NCI-H510A (cell line): ENCODE data around the gene OXT.

Source experiments
- DNase-seq: peaks from one replicate; lab custom pipeline; 2025; lab: John Stamatoyannopoulos, UW

Gene OXT

GRCh38 chr20:3109350-3110302 lies 38.2 kb downstream of the OXT start:
- DNase-seq: no peak

- DNase-seq: no peak
Observed at GRCh38 chr20:3111507-3111906, 40.1 kb downstream of the OXT start.

- DNase-seq: no peak
Observed at GRCh38 chr20:3111995-3112394, 40.6 kb downstream of the OXT start.

DNA sequence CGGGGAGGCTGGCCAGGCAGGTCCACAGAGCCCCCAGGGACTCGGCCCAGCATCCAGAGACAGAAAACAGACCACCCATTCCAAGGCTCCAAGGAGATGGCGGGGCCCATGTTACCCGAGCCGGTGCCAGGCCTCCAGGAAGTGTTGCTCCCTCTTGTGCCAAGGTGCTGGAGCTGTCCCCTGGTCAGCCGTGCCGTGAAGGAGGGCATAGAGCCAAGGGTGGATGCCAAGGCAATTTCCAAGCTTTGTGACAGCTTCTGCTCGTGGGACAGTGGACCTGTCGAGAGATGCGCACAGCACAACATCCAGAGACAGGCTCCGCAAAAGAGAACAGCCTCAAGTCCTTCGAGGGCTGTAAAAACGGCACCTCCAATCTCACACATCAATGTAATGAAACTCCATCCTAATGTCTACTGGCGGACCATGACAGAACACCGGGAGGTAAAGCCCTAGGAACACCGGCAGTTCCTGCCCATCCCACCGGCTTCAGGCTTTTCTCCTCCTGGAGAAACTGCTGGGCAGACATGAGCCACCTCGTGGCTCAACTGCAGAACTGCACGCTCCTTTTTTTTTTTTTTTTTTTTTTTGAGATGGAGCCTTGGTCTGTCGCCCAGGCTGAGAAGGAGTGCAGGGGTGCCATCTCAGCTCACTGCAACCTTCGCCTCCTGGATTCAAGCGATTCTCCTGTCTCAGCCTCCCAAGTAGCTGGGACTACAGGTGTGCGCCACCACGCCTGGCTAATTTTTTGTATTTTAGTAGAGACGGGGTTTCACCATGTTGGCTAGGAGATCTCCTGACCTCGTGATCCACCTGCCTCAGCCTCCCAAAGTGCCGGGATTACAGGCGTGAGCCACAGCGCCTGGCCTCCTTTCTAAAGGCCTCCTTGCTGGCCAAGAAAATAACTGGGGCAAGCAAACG lies 44.0 kb downstream of the OXT start:
- DNase-seq: peak; percentile 54

- no peak for DNase-seq
Observed at GRCh38 chr20:3116341-3116740, 44.9 kb downstream of the OXT start.

DNA sequence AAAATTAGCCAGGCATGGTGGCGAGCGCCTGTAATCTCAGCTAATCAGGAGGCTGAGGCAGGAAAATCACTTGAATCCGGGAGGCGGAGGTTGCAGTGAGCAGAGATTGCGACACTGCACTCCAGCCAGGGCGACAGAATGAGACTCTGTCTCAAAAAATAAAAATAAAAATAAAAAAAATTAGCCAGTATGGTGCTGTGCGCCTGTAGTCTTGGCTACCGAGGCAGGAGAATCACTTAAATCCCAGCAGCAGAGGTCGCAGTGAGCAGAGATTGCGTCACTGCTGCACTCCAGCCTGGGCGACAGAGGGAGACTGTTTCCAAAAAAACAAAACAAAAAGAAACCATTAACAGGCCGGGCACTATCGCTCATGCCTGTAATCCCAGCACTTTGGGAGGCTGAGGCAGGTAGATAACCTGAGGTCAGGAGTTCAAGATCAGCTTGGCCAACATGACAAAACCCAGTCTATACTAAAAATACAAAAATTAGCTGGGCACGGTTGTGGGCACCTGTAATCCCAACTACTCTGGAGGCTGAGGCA lies 46.5 kb downstream of the OXT start:
- DNase-seq: peak; percentile 29

DNA sequence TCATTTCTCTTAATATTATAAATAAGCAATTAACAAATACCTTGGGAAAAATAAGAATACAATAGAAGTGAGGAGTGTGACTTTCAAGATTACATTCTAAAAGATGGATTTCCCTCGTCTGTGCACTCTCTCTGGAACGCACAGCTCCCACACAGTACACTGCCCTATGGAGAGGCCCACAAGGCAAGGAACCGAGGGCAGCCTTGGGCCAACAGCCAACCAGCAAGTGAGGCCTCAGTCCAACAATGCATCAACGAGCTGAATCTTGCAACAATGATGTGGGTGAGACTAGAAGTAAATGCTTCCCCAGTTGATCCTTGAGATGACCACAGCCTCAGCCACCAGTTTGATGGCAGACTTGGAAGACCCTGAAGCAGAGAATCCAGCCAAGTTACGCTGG lies 47.6 kb downstream of the OXT start:
- no peak for DNase-seq

DNA sequence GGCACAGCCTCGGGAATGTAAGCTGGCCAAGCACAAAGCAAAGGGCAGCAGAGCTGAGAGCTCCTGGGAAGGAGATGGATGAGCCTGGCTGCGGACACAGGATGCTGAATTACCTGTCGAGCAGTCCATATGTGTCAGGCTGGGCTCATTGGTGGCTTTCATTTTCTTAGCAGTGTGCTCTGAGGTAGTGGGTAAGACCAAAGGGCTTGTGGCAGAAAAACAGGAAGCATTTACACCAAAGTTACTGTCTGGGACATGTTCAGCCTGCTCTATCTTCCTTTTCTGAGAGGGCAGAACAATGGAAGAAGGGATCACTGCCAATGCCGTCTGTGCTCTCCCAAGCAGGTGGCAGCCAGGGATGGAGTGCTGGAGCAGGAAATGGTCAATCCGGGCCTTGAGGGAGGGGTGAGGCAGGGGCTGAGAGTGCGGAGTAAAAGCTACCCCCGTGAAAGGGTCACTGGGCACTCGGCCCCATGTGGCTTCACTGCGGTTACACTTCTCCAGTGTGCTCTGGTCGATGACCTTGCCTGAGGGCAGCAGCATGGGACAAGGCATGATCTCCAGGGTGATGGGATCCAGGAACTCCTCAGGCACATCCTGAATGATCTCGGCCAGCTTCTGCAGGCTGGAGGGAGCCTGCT lies 50.0 kb downstream of the OXT start:
- no peak for DNase-seq
